Medulla oblongata (tissue), 1 donor: Measurements from ENCODE around the gene PLXNA4.

Experiments
- DNase-seq: peaks from one replicate; pipeline ENCODE4 v3.0.0-alpha.2; 2015; ENCODE audit errors: extremely low spot score

The PLXNA4 gene

DNA sequence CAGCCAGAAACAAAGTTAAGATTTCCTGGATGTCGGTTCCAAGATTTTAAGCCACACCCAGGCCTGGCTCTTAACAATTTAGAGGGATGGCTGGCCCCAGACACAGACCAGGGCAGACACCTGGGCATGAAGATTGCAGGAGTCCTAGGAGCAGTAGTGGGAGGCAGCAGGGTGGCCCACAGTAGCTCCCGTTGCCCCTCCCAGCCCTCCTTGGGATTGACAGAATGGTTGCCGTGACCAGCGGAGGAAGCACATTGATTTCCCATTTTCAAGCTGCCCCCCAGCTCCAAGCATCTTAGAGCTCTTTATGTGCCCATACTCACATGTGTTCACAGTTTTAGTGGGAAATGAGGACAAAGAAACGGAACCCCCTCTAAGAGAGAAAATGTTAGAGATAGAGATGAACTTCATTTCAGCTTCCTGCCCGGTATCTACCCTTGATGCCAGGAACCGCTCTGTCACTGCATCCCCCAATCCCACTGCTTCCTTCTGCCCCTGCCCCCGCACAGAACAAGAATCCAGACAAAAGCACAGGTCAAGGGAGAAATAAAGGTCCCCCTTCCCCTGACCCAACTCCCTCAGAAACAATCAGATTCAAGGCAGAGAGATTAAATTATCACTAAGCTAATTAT is 101.1 kb downstream of the PLXNA4 start:
- DNase-seq: no peak

DNA sequence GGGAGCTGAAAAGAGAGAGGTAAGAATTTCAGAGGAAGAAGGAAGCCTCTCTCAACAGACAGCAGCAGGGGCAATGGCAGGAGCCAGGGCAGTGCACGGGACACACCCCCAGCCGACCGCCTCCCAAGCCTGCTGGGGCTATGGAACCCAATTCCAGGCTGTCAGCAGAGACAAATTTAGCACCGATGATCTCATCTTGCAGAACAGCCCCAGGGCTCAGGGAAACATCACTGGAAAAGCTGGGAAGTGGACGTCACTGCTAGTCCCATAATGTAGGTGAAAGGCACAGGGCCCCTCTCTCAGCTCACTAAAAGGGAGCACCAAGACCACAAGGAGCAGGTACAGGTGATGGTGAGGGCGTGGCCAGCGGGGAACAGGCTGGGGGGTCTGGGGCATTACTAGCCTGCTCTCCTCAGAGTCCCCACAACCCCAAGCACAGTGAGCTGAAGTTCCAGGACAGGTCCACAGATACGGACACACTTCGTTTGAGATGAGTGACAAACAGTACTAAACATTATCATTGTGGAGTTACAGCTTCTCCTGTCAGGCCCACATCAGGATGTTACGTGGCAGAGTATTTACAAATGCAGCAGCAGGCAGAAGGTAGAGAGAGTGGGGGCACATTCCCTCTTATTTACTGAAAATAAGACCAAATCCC is 103.7 kb downstream of the PLXNA4 start:
- DNase-seq: peak; percentile 13

GRCh38 chr7:132471515-132471914 is 104.8 kb downstream of the PLXNA4 start:
- DNase-seq: no peak

DNA sequence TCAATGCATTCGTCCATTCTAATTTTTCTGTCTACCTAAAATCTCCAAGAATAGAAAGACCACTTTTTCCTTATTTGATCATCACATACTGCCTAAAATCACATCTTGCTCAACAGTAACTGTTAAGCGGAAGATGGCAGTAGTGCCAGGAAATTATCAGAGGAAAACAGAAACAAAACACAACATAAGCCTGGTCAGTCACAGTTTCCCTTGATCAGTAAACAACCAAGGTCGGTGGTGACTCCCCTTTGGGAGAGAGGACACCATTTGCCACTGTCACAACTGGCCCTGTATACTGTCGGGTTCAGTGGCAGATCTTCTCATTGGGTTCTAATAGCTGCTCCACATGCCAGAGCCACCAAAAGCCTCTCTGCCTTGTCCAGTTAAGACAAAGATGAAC is 106.6 kb downstream of the PLXNA4 start:
- DNase-seq: no peak

GRCh38 chr7:132469264-132469663 is 107.0 kb downstream of the PLXNA4 start:
- DNase-seq: no peak

- DNase-seq: no peak
Measured at GRCh38 chr7:132466367-132466766, 109.9 kb downstream of the PLXNA4 start.

- DNase-seq: no peak
Measured at GRCh38 chr7:132465516-132465915, 110.8 kb downstream of the PLXNA4 start.

DNA sequence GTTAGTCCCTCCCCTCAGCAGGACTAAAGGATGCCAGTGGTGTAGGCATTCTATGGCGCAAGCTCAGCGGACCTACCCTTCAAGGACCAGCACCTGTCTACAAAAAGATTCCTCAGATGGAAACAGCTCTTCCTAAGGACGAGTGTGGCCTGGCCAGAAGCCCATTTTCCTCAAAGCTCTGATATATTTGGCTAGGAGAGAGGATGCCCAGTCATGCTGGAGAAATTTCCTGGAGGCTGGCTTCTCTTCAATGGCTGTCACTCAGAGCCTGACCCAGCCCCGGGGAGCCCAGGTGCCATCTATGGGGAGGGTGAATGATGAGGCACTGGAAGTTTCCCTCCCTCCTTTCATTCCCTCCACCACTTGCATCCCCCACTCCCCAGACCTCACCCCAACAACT is 111.5 kb downstream of the PLXNA4 start:
- DNase-seq: no peak

- DNase-seq: no peak
Measured at GRCh38 chr7:132463922-132464321, 112.3 kb downstream of the PLXNA4 start.

- DNase-seq: no peak
Measured at GRCh38 chr7:132462478-132462877, 113.8 kb downstream of the PLXNA4 start.

DNA sequence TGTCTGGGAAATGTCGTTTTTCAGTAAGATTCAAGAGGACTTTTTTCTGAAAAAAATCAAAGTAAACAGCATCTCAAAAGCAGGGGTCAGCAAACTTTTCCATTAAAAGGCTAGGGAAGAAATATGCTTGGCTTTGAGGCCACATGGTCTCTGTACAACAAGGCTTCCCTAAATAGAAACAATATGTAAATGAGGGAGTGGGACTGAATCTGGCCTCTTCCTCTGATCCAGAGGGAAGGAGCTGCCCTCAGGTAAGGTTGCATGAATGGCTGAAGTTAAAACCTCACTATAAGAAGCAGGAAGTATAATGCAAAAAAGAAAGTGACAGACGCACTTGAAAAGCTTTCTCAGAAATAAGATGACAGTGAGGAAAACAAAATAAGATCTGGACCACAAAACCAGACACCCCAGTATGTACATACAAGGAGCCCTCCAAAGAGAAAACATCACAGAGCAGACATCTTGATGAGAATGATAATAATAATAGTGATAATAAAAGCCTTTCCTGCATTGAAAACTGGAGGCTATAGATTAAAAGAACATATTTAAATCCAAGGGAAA is 115.2 kb downstream of the PLXNA4 start:
- DNase-seq: no peak

DNA sequence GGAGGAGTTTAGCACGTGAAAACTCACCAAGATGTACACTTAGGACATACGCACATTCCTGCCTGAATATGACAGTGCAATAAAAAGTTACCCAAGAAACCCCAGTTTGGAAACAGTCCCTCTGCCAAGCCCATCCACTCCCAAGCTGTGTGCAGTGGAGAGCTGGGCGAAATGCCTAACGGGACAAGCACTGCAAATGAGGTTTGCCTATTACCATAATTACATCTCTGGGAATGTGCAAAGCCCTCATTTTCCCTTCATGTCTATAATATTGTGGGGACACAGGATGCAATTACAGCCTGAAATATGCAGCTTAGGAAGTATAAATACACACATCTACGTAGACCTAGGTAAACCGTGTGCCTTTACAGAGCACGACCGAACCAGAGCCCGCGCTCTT is 117.5 kb downstream of the PLXNA4 start:
- no peak for DNase-seq

DNA sequence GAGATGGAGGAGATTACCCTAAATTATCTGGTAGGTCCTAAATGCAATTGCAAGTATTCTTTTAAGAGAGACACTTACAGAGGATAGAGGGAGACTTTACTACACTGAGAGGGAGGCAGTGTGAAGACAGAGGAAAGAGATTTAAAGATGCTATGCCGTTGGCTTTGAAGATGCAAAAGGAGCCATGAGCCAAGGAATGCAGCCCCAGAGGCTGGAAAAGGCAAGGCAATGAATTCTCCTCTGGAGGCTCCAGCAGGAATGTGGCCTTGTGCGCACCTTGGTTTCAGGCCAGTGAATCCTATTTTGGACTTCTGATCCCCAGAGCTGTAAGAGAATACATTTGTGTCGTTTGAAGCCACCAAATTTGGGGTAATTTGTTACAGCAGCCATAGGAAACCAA is 118.6 kb downstream of the PLXNA4 start:
- no peak for DNase-seq

GRCh38 chr7:132456418-132456817 is 119.9 kb downstream of the PLXNA4 start:
- DNase-seq: no peak

- no peak for DNase-seq
Measured at GRCh38 chr7:132455378-132455777, 120.9 kb downstream of the PLXNA4 start.

- DNase-seq: no peak
Measured at GRCh38 chr7:132453826-132454225, 122.4 kb downstream of the PLXNA4 start.

DNA sequence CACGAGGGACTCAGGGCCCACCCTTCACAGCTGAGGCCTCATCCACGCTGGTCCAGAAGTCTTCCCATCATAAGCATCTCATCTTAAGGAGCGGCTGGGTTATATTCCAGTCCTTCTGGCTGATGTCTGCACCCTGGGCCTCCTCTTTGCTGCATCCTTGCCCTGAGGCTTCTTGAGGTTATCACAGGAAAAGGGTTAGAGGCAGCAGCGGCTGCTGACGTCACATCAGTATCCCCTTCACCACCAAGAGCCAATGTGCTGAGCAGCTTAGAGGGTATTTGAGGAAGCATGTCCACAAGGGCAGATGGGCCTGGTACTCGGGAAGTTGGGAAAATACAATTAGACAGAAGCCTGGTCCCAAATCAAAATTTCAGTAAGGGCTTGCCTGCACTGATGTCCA is 125.1 kb downstream of the PLXNA4 start:
- DNase-seq: no peak

DNA sequence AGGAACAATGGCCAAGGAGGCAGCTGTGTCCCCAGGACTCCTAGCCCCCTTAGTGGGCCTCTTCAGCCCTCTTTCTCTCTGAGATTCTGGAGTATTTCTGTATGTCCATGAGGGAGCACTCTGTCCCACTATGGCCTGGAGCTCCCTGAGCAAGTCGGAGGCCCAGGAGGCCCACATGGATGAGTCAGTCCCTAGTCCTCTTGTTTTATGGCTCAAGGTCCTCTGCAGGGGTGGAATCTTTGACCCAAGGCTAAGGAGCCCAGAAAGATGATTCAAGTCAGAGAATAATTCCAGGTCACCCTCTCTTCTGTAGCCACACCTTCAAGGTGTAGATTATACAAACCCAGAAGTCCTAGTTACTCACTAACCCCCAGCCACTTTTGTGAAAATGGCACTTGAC is 125.6 kb downstream of the PLXNA4 start:
- no peak for DNase-seq

- no peak for DNase-seq
Measured at GRCh38 chr7:132450188-132450587, 126.1 kb downstream of the PLXNA4 start.

DNA sequence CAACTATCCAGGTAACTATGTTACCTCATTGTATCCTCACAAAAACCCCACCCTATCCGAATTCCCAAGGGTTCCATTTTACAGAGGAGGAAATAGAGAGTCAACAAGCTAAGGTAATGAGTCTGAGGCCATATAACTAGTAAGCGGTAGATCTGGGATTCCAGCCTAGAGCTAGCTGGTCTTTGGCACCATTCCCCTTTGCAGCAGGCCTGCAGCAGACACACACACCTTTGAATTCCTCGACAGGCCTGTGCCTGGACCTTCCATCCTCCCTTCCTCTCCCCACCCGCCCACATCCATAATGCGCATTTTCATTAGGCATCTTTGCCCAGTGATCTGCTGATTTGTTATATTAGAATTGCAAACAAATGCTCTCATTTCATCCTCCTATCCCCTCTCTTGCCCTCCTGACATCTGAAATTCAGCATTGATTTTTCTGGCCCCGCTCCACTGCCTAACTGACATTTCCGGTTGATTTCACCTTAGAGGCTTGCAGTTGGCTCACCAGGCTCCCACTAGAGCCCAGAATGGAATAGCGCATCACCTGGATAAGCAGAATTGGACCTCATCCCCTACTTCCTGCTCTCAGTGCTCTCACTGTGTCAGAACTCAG is 129.5 kb downstream of the PLXNA4 start:
- no peak for DNase-seq

GRCh38 chr7:132446260-132446659 is 130.0 kb downstream of the PLXNA4 start:
- peak; percentile 17 for DNase-seq

- no peak for DNase-seq
Measured at GRCh38 chr7:132443761-132444520, 132.3 kb downstream of the PLXNA4 start.
